ENCODE results near the gene PLCH1.

PLCH1 gene

DNA sequence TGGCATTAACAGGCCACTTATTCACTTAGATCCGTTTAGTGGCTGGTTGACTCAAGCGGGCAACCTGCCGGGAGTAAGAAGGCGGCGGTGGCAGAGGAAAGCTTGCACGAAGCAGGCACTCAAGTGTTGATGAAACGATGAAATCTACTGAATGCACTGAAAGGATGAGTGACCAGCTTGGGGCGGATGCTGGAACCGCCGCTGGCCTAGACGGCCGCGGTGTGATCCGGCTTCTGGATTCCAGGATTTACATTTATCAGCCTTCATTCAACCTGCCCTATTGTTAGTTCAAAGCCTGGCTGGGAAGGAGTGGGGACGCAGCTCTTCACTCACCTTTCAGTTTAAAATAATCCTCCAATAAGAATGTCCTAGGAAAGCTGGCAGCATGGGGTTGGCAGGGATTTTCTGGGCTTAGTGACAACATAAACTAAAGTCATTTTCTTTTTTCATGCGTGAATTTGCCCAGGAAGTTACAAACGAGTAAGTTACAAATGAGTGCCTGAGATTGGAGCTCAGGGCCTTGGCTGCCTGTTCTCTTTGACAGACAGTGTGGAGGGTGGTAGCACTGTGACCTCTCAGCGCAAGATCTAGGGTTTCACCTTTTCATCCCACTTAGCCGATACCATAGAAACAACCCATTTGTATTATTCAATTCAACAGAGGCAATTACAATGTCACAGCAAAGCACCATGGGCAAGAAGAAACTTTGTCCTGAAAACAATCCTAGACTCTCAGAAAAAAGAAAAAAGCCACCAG lies 1.1 kb upstream of the PLCH1 start:
- DNase-seq (ENCODE audit: low read depth) = no peak

DNA sequence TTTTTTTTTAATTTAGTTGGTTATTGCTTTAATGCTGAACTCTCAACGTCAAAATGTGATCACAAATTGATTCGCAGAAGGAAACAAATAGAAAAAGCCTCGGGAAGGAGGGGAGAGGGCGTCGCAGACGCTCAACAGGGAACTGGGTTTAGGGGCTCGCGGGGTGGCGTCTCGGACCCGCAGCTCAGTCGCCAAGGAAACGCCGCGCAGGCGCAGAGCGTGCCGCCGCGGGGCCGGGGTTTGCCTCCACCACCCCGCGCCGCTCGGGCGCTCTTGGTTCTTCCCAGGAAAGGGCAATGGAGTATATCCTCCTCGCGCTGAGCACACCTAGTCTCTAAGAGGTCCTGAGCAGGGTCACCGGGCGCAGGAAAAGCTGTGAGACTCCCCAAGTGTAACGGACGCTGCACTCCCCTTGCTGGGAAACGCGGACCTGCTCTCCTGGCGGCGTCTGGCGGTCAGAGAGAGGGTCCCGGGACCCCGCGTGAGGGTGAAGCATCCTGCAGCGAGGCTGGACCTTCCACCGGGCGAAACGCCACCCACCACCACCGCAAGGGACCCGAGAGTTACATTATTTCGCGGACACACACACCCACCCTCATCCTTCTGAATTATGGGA lies 753 bp downstream of the PLCH1 start:
- peak; percentile 29 for DNase-seq (ENCODE audit: low read depth)

GRCh38 chr3:155743606-155744005 lies 1.3 kb downstream of the PLCH1 start:
- DNase-seq (ENCODE audit: low read depth) = no peak

DNA sequence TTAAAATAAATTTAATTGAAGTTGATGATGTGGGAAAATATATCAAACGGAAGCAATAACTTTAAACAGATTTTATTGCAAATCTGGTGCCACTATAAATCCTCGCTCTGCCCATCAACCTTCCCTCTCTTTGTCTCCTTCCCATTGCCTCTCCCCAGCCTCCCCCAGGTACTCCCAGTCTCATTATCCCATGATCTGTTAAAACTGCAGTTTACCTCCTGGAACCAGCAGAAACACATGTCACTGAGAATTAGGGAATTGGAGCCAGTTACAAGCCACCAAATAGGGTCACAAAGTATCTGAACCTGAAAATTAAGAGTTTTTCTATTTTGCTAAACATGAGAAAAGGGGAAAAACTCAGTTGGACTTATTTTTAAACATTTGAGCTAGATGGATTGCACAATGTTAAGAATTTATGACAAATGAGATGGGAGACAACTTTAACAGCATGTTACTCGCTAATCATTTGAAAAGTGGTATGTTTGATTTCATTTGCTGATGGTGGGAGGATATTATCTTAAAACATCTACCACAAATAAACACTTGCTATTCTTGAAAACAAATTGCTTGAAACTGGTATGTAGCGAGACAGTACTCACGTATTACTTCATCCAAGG lies 2.4 kb downstream of the PLCH1 start:
- DNase-seq (ENCODE audit: low read depth) = no peak

GRCh38 chr3:155741603-155742002 lies 3.3 kb downstream of the PLCH1 start:
- DNase-seq (ENCODE audit: low read depth) = no peak

DNA sequence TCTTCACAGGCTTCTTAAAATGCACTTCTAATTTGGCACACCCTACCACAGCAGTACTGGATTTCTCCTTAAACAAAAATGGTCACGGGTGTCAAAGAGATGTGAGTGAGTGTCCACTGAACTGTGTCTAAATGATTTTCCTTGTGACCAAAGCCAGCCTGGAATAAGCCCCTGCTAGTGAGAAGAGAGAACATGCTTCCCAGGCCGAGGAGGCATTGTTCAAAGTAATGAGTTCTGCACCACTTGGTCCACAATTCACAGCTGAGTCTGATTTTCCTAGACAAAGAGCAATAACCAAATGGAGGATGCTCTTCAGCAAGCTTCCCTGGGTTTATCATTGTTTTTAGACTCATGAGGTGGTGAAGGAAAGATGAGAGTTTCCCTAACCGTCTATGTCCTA lies 3.8 kb downstream of the PLCH1 start:
- no peak for DNase-seq (ENCODE audit: low read depth)

DNA sequence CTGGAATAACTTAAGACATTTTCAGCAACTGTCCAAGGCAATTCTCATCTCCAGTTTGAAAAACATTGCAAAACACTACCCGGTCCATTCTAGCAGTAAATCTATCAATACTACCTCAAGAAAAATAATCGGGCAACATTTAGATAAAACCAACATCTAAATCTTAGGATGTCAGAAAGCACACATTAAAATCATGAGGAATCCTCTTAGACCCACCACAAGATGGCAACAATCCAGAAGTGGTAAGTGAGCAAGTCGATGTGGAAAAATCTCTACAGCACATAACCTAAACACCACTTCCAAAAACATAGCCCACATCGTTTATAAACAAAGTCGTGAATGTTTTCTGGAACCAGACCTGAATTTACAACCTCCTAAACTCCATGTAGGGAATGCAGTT lies 5.7 kb downstream of the PLCH1 start:
- DNase-seq (ENCODE audit: low read depth) = no peak

- no peak for DNase-seq (ENCODE audit: low read depth)
Observed at GRCh38 chr3:155738580-155739076, 6.2 kb downstream of the PLCH1 start.

DNA sequence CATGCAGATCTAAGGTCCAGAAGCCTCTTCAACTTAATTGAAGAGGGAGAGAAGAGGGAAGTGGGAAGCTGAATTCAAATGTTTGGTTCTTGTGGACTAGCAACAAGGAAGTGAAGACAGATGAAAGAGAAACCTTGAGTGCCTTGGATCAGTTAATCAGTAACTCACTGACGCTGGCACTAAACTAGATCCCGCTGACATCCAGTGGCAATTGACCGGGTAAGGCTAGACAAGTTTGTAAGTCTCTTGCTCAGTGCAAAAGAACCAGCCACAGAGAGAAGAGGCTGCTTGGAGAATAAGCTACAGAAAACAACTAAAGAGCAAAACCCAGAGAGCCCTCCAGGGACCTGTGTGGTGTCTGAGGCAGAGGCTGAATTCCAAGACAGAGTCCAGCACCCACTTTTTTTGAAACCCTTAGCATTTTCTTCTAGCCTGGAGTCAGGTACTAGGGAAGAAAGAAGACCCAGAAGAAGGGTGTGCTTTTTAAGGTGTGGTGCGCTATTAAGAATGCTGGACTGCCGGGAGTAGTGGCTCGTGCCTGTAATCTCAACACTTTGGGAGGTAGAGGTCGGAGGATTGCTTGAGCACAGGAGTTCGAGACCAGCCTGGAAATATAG lies 6.9 kb downstream of the PLCH1 start:
- no peak for DNase-seq (ENCODE audit: low read depth)

DNA sequence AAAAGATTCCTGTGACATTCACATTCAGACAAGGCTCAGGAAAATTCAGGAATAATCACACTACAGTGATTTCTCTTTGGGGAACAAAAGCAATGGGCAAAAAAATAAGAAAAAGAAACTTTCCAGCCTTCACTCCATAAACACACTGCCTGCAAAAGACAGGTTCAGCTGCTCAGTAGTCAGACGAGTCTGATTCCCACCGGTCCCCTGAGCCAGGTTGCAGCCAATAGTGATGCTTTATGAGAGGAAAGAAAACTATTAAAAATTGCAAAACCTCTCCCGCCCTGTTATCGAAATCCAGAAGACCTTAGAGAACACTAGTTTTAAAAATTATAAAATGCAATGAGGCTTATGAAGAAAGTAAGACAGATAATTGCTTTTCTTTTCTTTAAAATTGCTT lies 8.5 kb downstream of the PLCH1 start:
- no peak for DNase-seq (ENCODE audit: low read depth)

GRCh38 chr3:155730843-155731242 lies 14.0 kb downstream of the PLCH1 start:
- DNase-seq (ENCODE audit: low read depth) = no peak

- no peak for DNase-seq (ENCODE audit: low read depth)
Observed at GRCh38 chr3:155727836-155728235, 17.0 kb downstream of the PLCH1 start.

- no peak for DNase-seq (ENCODE audit: low read depth)
Observed at GRCh38 chr3:155714295-155714718, 30.6 kb downstream of the PLCH1 start.

DNA sequence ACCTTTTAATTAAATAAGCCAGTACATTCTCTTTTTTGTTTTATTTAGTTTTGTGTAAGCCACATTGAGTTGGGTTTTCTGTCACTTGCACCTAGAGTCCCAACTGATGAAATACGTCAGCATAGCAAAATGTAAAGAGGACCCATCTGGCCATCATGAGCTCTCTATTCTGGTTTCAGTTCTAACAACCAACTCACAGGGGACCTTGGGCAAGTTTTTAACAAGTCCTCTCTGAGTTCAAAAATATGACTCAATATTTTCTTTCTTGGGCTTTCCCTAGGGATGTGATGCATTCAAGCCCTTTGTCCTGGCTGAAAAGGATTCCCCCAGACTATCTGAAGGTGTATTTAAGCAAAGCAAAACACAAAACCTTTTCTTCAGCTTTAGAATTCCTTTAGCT lies 32.9 kb downstream of the PLCH1 start:
- DNase-seq (ENCODE audit: low read depth) = no peak

DNA sequence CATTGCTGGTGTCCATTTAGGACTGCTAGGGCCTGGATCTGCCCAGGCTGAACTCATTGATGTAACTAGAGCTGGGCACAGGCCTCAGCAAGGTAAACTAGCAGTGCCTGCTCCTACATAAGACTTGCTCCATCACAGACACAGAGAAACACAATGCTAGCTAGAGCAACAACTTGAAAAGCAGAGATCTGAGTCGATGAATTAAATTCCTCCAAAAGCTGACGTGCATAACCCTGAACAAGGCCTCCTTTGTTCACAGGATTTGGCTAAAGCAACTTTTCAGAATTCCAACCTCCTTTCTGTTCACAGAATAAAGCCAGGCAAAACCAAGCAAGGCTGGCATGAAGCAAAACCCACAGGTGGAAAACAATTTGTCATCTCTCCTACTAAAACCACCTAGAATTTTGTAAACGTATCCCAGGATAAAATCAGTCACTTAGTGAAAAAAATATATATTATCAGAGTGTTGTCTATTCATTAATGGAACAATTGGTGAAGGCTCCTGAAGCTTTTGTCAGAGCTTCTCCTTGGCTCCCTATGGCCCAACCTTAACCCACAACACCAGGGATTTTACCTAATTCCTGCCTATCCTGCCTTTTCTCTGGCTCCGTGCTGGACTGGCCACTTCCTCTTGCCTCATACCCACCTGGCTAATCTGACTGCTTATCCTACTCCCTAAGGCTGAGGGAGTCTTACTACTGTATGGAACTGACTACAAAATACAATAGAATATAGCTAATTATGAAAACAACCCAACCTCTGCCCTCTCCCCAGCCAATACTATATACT lies 39.9 kb downstream of the PLCH1 start:
- no peak for DNase-seq (ENCODE audit: low read depth)

GRCh38 chr3:155704061-155704460 lies 40.8 kb downstream of the PLCH1 start:
- no peak for DNase-seq (ENCODE audit: low read depth)

- no peak for DNase-seq (ENCODE audit: low read depth)
Observed at GRCh38 chr3:155702745-155703591, 41.9 kb downstream of the PLCH1 start.

DNA sequence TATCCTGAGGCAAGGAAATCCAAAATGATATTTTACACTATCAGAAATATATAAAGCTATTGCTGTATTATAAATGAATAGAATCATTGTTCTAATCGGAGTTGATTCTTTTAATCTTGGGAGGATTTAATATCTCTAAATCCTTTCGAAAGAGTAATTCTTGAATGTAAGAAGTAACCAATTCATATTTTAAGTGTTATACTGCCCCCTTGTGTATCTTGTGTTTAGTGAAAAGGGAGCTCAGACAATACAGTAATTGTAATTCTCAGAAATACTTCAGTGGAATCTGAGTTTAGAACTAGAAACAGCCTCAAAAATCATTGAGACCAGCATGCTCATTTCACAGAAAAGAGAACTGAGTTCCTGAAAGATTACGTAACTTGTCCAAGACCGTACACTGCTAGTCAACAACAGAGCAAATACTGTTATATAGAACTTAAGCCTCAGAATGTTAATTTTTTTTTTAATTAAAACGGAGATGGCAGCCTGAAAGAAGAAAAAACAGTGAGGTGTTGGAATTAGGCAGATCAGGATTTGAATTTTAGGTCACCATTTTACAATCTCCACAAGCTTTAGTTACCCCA lies 42.9 kb downstream of the PLCH1 start:
- no peak for DNase-seq (ENCODE audit: low read depth)

- no peak for DNase-seq (ENCODE audit: low read depth)
Observed at GRCh38 chr3:155697542-155697941, 47.3 kb downstream of the PLCH1 start.

GRCh38 chr3:155690921-155691320 lies 54.0 kb downstream of the PLCH1 start:
- DNase-seq (ENCODE audit: low read depth) = no peak

- DNase-seq (ENCODE audit: low read depth) = no peak
Observed at GRCh38 chr3:155688481-155688880, 56.4 kb downstream of the PLCH1 start.
